Measurements from ENCODE around the gene LRRK2.
"Not testable (repeated sequence)": the region's sequence is repeated elsewhere in the genome, so short reads cannot be mapped to it uniquely, and the experiment has no call there.

Gene LRRK2

GRCh38 chr12:40244526-40245156 lies 19.8 kb downstream of the LRRK2 start:
- intact Hi-C loops (cut with DNase I); DNase-seq: not testable (repeated sequence)

GRCh38 chr12:40248034-40248433 lies 23.2 kb downstream of the LRRK2 start:
- intact Hi-C loops (cut with DNase I), result no loop called here
- DNase-seq, result no peak

- intact Hi-C loops (cut with DNase I), result no loop called here
- no peak for DNase-seq
Measured at GRCh38 chr12:40248585-40249297, 23.9 kb downstream of the LRRK2 start.

- DNase-seq; intact Hi-C loops (cut with DNase I): not testable (repeated sequence)
Measured at GRCh38 chr12:40250652-40251051, 25.9 kb downstream of the LRRK2 start.

- intact Hi-C loops (cut with DNase I), result no loop called here
- no peak for DNase-seq
Measured at GRCh38 chr12:40253936-40254335, 29.1 kb downstream of the LRRK2 start.

- no peak for DNase-seq
- intact Hi-C loops (cut with DNase I), result no loop called here
Measured at GRCh38 chr12:40254455-40255085, 29.8 kb downstream of the LRRK2 start.

GRCh38 chr12:40258371-40258770 lies 33.6 kb downstream of the LRRK2 start:
- no peak for DNase-seq
- intact Hi-C loops (cut with DNase I), result no loop called here

GRCh38 chr12:40261937-40262336 lies 37.1 kb downstream of the LRRK2 start:
- no peak for DNase-seq
- intact Hi-C loops (cut with DNase I), result no loop called here

- intact Hi-C loops (cut with DNase I), result no loop called here
- no peak for DNase-seq
Measured at GRCh38 chr12:40262657-40263056, 37.9 kb downstream of the LRRK2 start.

GRCh38 chr12:40263616-40264409 lies 39.0 kb downstream of the LRRK2 start:
- intact Hi-C loops (cut with DNase I), result no loop called here
- no peak for DNase-seq

GRCh38 chr12:40271981-40272664 lies 47.3 kb downstream of the LRRK2 start:
- intact Hi-C loops (cut with DNase I), result no loop called here
- DNase-seq, result no peak

- intact Hi-C loops (cut with DNase I), result no loop called here
- DNase-seq, result no peak
Measured at GRCh38 chr12:40281791-40282364, 57.1 kb downstream of the LRRK2 start.

- intact Hi-C loops (cut with DNase I), result no loop called here
- DNase-seq, result no peak
Measured at GRCh38 chr12:40286583-40286982, 61.8 kb downstream of the LRRK2 start.

GRCh38 chr12:40287369-40287975 lies 62.7 kb downstream of the LRRK2 start:
- intact Hi-C loops (cut with DNase I), result no loop called here
- DNase-seq, result no peak

- DNase-seq, result no peak
- intact Hi-C loops (cut with DNase I), result no loop called here
Measured at GRCh38 chr12:40292788-40293429, 68.1 kb downstream of the LRRK2 start.

- intact Hi-C loops (cut with DNase I), result no loop called here
- DNase-seq, result peak in 1 of 10 donors; percentile 29
Measured at GRCh38 chr12:40298341-40298740, 73.5 kb downstream of the LRRK2 start.

- DNase-seq, result no peak
Measured at GRCh38 chr12:40300490-40300889, 75.7 kb downstream of the LRRK2 start.

GRCh38 chr12:40309001-40309400 lies 84.2 kb downstream of the LRRK2 start:
- intact Hi-C loops (cut with DNase I), result no loop called here
- no peak for DNase-seq

More at GRCh38 chr12:40300490-40300889, 75.7 kb downstream of the LRRK2 start:
- intact Hi-C loops (cut with DNase I), result no loop called here

- intact Hi-C loops (cut with DNase I), result loop anchor here (5.0 kb wide), 1 partner anchor 158 kb away; no protein-coding TSS in a partner anchor
Measured at GRCh38 chr12:40310211-40310610, 85.4 kb downstream of the LRRK2 start.

More at GRCh38 chr12:40310211-40310610, 85.4 kb downstream of the LRRK2 start:
- DNase-seq, result no peak
